Left lung (tissue), 10 donors: Measurements from ENCODE around the gene PTPRA. TPM values are rescaled to one million over a fixed set of nuclear protein-coding genes. Genes with fewer than 3 reads are reported as not detected.
A peak's percentile ranks its signal among the peaks of the same experiment; 100 is the strongest.
"Not testable (repeated sequence)": the region's sequence is repeated elsewhere in the genome, so short reads cannot be mapped to it uniquely, and the experiment has no call there.

Experiments used
- ATAC-seq: fragments of 200-7000 bp; cut with Tn5 transposase; one replicate; pipeline ENCODE4 v1.9.1; 2020; ENCODE audit warnings: moderate library complexity
- DNase-seq, 4 donors: peaks; one replicate each; pipeline ENCODE4 v3.0.0-alpha.2; 2013 to 2020
- H3K27ac ChIP-seq, 2 donors: fragments of 200-600 bp; sonication (generic) in 1 of 2; one replicate each; pipeline versions ENCODE4 v1.5.0 to v1.8.0; 2020 to 2021
- H3K27me3 ChIP-seq, 2 donors: fragments of 200-600 bp; sonication (generic) in 1 of 2; one replicate each; pipeline versions ENCODE4 v1.5.0 to v1.8.0; 2020 to 2021
- H3K36me3 ChIP-seq, 2 donors: fragments of 200-600 bp; sonication (generic) in 1 of 2; one replicate each; pipeline versions ENCODE4 v1.5.0 to v1.8.0; 2020 to 2021
- H3K4me1 ChIP-seq, 2 donors: fragments of 200-600 bp; one replicate each; pipeline ENCODE4 v1.8.0; 2021
- H3K4me3 ChIP-seq, 2 donors: fragments of 200-600 bp; sonication (generic) in 1 of 2; one replicate each; pipeline versions ENCODE4 v1.5.0 to v1.8.0; 2020 to 2021; ENCODE audit warnings: mild to moderate bottlenecking in 1 of 2
- H3K9me3 ChIP-seq, 2 donors: fragments of 200-600 bp; sonication (generic) in 1 of 2; one replicate each; pipeline versions ENCODE4 v1.5.0 to v1.8.0; 2020 to 2021
- CTCF ChIP-seq, 2 donors: fragments of 200-600 bp; sonication (generic) in 1 of 2; IDR thresholded peaks; one replicate each; pipeline versions ENCODE4 v1.5.0 to v1.8.0; 2021; ENCODE audit warnings: antibody characterized with exemption in 2 of 2
- intact Hi-C, 2 donors: fragments of 100-400 bp; cut with DNase I; formaldehyde crosslinking; loops; one replicate each; pipeline versions ENCODE4 v1.11.2 to v1.14.2; 2022
- polyA plus RNA-seq, 6 donors: library from polyadenylated mRNA; unstranded; fragments of 120-200 nt; gene quantifications; one replicate each; pipeline ENCODE4 v1.2.1, GENCODE V29; 2013; ENCODE audit not compliant: insufficient read length in 6 of 6
- total RNA-seq, 2 donors: library from RNA; stranded (reverse); fragmentation: NEBNext Ultra II Directional; extraction: Animal tissue kit (Norgen Biotek cat#: 25700); gene quantifications; one replicate each; pipeline ENCODE4 v1.2.1, GENCODE V29; 2021
- donor health status: DM: no; HTN: yes; CAD: no.
- donor health status: DM: no; HTN: no; CAD: no.

Gene PTPRA
- total and polyA plus RNA-seq, 8 donors: 51.0 to 88.1 (median 78.6) TPM

GRCh38 chr20:3074812-3075211 is 201.5 kb downstream of the PTPRA start:
- Histone ChIP-seq H3K4me3 (no peak overlapping the region), H3K27me3 (peaks cover 14 to 78% of the 10 kb centered on the region in 2 donors), H3K4me1 (peaks cover 5 to 23% of the 10 kb centered on the region in 2 donors), H3K9me3 (no peaks in the 10 kb centered on the region), H3K36me3 (no peaks in the 10 kb centered on the region), H3K27ac (no peak overlapping the region)
- intact Hi-C loops: no loop called here
- no peak for DNase-seq
- TF ChIP-seq CTCF (IDR thresholded peaks at IDR 0.05): no peak
- peak; percentile 48 for ATAC-seq

- DNase-seq, ATAC-seq, H3K27ac ChIP-seq, H3K4me3 ChIP-seq, H3K9me3 ChIP-seq, H3K36me3 ChIP-seq, intact Hi-C loops: not testable (repeated sequence)
- peaks cover 14 to 79% of the 10 kb centered on the region in 2 donors for H3K27me3 ChIP-seq
- peaks cover 5 to 23% of the 10 kb centered on the region in 2 donors for H3K4me1 ChIP-seq
Measured at GRCh38 chr20:3075315-3075714, 202.0 kb downstream of the PTPRA start.

GRCh38 chr20:3077618-3078134 is 204.4 kb downstream of the PTPRA start:
- Histone ChIP-seq H3K36me3 (no peaks in the 10 kb centered on the region), H3K4me3 (no peak overlapping the region), H3K27me3 (peaks cover 12 to 79% of the 10 kb centered on the region in 2 donors), H3K4me1 (peaks cover 0 to 12% of the 10 kb centered on the region in 2 donors), H3K27ac (no peak overlapping the region), H3K9me3 (no peaks in the 10 kb centered on the region)
- intact Hi-C loops: no loop called here
- ATAC-seq (no peak), DNase-seq (no peak)
- no peak for TF ChIP-seq CTCF (IDR thresholded peaks at IDR 0.05)

GRCh38 chr20:3080939-3081388 is 207.7 kb downstream of the PTPRA start:
- ATAC-seq (peak; percentile 34), DNase-seq (peak in 2 of 4 donors; percentile 47 to 81)
- Histone ChIP-seq H3K4me1 (peaks cover 5 to 17% of the 10 kb centered on the region in 2 donors), H3K9me3 (no peaks in the 10 kb centered on the region), H3K4me3 (no peak overlapping the region), H3K27ac (no peak overlapping the region), H3K27me3 (peaks cover 29 to 96% of the 10 kb centered on the region in 2 donors), H3K36me3 (no peaks in the 10 kb centered on the region)
- TF ChIP-seq CTCF (IDR thresholded peaks at IDR 0.05): no peak
- intact Hi-C loops: no loop called here

- intact Hi-C loops: no loop called here
- Histone ChIP-seq H3K4me3 (no peak overlapping the region), H3K36me3 (no peaks in the 10 kb centered on the region), H3K4me1 (peaks cover 5 to 17% of the 10 kb centered on the region in 2 donors), H3K27ac (no peak overlapping the region), H3K27me3 (peaks cover 29 to 91% of the 10 kb centered on the region in 2 donors), H3K9me3 (no peaks in the 10 kb centered on the region)
- no peak for ATAC-seq
- TF ChIP-seq CTCF (IDR thresholded peaks at IDR 0.05): no peak
- peak in 1 of 4 donors; percentile 18 for DNase-seq
Measured at GRCh38 chr20:3081641-3082040, 208.4 kb downstream of the PTPRA start.
